HG03460 (cell line): ENCODE data around the gene EMD.

ENCODE experiments used
- ATAC-seq: cut with Tn5 transposase; IDR thresholded peaks from one replicate; pipeline ENCODE4 v1.9.1; 2021; ENCODE audit not compliant: unreplicated experiment

Gene EMD

DNA sequence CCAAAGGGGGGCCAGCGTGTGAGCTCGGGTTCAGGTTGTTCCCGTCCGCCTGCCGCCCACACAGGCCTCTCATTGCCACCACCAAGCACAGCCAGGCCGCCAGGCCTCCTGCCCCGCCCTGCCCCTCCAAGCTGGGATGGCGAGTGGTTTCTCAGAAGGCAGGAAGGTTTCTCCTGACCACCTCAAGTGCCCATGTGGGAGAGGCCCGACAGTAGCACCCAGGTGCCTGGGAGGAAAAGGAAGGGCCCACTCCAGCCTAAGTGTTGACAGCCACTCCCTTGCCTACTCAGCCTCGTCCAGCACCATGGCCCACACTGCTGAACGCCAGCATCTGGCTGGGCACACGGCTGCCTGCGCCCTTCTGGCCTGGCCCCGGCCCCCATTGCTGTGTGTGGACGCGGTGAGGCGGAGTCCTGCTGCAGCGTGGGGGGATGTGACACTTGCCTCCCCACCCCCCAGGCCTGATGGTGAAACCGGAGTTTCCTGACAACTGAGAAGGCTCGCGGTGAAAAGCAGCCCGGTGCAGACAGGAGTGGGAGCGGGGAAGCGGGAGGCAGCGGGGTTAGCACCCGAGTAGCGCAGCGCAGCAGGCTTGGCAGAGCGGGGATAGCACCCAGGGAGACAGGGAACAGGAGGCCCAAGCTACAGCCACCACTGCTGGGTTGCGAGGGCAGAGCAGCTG, 23.9 kb upstream of the EMD start:
- ATAC-seq: no peak

DNA sequence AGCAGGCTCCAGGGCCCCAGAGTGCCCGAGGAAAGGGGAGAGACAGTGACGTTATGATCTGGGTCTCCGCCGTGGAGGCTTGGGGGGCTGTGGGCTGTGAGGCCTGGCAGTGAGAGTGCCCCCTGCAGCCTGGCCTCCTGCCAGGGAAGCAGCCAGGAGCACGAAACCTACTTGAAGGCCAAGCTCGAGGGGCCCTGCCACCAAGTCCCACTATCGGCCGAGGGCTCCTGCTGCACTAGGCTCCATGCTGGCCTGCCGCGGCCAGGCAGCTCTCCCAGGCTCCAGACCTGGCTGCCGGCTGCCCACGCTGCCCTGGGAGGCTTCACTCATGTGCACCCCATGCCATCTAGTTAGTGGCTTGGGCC, 23.3 kb upstream of the EMD start:
- no peak for ATAC-seq

DNA sequence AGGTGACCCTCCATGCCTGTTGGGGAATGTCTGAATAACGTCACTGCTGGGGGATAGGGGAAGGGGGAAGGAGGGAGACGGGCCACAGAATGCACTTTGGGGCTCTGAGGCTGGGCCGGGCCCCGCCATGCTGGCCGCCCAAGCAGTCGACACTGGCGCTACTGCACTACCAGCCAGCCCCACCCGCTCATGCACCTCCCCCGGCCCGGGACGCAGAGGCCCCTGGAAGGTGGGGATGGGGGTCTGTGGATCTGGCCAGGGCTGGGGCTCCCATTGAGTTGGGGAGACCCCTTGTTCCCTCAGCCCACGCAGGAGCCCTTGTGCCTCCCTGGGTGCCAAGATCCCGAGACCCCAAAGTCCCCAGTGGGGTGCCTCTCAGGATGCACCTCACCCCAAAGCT, 22.5 kb upstream of the EMD start:
- ATAC-seq: no peak

DNA sequence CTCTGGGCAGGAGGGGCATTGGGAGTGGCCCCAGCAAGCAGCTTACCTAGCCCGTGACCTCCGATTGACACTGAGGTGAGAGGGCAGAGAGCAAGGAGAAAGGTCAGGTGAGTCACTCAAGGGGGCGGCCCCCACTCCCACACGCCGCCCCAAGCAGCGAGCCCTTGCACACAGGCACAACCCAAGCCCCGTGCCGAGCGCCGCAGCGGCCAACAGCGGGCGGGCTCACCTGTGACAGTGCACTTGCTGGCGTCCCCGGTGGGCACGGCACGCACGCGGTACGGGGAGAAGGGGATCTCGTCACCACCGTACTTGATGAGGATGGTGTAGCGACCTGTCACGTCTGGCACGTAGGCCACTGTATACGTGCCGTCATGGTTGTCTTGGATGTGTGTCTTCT, 21.9 kb upstream of the EMD start:
- no peak for ATAC-seq

DNA sequence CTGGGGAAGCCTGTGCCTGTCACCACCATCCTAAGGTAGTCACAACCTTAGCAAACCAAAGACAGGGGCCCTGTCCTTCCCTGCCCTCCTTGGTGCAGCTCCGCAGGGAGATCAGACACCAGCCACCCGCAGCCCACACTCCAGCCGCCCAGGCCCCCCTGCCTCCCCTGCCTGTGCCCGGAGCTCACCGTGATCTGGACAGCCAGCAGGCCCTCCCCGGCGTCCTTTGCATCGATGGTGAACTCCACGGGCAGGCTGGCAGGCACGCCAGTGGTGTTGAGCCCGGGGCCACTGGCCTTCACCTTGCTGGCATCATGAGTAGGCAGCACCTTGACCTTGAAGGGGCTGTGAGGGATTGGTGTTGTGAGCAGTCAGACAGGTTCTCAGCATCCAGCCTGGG, 21.1 kb upstream of the EMD start:
- no peak for ATAC-seq

DNA sequence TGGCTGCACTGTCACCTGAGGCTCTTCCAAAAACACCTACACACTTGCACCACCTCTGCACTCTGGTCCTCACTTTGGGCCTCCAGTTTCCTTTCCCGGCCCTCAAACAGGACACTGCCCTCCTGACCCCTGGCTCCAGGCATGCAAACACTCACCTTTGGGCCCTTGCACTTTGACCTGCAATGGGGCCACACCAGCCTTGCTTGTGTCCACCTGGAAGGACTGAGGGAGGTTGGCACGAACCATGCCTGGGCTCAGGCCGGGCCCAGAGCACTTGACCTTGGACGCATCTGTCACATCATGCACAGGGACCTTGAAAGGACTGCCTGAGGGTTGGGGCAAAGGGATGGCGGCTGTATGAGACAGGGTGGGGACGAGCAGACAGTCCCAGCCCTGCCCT, 20.3 kb upstream of the EMD start:
- no peak for ATAC-seq

DNA sequence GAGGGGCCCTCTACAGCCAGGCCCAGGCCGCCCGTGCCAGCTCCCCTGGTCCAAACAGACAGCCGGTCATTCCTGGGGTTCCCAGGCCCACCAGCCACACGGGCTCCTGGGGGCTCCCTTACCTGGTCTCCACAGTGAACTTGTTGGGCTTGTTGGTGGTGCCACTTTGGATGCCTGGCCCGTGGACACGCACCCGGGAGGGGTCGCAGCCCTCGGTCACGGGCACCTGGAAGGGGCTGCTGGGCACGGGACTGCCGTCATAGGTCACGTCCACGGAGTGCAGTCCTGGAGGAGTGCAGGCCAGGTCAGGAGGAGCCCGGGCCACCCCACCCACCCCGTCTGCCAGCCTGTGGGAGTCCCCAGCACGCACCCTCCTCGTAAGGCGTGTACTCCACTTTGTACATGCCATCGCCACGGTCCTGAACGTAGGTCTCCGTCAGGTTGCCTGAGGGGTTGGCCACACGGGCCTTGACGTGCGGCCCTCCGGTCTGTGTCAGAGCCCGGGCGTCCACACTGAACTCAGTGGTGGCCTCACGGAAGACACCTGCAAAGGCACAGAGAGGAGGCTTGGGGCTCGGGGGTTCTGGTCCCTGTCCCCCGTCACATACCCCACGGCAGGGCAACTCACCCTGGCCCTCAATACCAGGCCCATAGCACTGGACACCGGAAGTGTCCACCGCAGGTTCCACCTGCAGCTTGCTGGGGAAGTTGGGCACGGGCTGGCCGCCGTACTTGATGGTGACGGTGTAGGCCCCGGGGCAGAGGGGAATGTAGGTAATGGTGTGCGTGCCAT, 19.5 kb upstream of the EMD start:
- no peak for ATAC-seq

DNA sequence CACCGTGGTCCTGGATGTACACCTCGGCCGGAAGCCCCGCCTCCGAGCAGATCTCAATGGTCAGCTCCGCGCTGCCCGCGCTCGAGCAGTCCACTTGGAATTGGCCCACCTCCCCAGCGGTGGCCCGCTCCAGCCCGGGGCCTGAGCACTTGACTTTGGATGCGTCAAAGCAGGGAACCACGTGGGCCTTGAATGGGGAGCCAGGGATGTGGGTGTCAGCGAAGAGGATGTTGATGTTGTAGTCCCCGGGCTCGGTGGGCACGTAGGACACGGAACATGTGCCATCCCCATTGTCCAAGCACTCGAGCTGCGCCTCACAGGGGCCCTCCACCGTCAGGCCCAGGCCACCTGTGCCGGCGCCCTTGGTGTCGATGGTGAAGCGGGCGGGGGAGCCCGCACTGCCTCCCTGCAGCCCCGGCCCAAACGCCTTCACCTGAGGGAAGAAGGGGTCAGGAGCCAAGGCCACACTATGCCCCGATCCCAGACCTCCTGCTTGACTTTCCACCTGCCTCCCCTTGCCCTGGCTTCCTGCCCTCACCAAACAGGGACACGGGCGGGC, 18.9 kb upstream of the EMD start:
- no peak for ATAC-seq

DNA sequence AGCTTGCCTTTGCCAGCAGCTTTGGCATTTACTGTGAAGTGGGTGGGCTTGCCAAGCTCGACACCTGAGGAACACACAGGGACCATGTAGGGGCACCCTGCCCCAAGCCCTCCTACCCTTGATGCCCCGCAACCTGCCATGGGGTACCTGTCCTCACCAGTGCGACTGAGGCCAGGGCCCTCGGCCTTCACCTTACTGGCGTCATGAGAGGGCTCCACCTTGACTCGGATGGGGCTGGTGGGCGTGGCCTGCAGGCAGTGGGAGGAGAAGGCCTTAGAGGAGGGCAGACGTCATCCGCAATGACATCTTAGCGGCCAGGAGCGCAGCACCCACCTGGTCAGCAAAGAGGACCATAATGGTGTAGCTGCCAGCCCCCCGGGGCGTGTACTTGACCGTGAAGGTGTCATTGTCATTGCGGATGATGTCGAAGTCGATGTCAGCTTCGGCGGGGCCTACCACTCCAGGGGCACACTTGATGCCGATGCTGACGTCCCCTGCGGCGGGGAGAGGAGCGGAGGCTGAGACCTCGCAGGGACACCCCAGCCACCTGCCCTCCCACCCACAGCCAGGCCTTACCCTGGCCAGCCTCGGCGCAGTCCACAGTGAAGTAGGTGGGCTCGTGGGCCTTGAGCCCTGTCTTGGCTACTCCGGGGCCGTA, 16.9 kb upstream of the EMD start:
- ATAC-seq: no peak

DNA sequence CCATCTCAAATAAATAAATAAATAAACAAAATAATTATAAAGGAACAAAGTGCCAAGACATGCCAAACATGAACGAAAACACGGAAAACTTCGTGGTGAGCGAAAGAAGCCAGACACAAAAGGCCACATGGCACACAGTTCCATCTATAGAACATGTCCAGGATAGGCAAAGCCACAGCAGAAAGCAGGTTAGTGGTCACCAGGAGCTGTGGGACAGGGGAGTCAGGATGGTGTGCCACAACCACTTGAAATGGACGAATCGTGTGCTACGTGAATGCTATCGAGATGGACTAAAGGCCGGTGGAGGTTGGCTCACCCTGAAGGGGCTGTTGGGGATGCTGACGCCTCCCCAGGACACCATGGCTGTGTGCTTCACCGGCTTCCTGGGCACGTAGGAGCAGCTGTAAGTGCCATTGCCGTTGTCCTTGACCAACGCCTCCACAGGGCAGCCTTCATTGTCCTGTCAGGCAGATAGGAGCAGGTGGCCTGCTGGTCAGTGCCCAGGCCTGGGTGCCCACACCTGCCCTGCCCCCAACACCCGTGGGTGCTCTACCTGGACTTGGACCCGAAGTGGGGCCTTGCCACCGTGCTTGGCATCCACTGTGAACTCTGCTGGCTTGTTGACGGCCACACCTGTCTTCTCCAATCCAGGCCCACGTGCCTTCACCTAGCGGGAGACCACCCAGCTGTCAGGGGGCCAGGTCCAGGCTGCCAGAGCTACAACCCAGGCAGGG, 15.2 kb upstream of the EMD start:
- ATAC-seq: no peak

DNA sequence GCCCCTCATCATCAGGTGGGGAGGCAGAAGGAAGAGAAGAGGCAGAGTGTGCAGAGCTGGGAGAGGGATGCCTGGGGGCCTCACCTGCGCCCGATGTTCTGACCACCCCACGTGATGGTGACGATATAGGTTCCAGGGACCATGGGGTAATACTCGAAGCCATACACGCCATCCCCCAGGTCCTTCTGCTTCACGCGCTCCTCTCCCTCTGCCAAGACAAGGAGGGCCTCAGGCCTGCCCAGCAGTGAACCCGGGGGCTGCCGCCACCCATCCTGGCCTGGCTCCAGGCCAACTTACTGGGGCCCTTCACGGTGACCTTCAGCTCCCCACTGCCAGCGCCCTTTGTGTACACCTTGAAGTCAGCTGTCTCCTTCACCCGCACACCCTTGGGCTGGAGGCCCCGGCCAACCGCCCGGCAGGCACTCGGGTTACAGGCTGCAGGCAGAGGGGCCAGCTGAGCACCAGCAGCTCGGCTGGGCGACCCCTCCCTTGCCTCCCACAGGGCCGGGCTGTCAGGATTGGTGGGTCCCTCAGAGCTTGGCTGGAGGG, 14.0 kb upstream of the EMD start:
- ATAC-seq: no peak

DNA sequence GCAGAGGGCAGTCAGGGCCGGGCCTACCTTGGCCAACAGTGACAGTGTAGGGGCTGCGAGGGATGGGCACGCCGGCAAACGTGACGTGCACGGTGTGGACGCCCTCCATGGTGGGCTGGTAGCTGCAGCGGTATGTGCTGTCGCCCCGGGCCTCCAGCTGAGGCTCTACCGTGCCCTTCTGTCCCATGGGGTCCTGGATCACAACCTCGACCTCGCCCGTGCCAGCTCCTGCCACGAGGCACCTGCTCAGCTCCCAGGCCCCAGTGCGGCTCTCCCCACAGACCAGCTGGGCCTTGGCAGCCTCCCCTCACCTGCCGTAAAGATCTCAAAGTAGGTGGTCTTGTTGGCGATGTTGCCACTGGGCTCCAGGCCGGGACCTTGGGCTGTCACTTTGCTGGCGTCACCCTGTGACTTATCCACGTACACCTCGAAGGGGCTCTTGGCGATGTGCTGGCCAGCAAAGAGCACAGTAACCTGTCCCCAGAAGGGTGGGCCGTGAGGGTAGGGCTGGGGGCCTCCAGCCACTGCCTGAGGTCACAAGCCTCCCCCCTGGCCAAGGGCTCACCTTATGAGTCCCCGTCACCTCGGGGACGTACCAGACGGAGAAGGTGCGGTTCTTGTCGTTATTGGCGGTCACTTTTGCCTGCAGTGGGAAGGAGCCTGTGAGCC, 13.0 kb upstream of the EMD start:
- no peak for ATAC-seq

DNA sequence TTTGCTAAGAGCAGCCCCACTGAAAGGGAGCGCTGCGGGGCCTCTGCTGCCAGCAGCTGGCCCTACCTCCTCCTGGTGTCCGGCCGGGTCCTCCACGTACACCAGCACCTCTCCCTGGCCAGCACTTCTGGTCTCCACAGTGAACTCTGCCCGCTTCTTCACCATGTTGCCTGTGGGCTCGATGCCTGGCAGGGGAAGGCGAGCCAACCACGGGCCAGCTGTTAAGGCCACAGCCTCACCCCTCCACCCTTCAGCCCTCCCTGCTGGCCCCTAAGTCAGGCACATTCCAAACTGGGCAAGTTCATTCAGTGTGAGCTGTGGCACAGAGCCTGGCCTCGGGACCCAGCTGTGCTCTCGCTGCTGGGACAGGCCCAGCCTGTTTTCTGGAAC, 12.4 kb upstream of the EMD start:
- no peak for ATAC-seq

DNA sequence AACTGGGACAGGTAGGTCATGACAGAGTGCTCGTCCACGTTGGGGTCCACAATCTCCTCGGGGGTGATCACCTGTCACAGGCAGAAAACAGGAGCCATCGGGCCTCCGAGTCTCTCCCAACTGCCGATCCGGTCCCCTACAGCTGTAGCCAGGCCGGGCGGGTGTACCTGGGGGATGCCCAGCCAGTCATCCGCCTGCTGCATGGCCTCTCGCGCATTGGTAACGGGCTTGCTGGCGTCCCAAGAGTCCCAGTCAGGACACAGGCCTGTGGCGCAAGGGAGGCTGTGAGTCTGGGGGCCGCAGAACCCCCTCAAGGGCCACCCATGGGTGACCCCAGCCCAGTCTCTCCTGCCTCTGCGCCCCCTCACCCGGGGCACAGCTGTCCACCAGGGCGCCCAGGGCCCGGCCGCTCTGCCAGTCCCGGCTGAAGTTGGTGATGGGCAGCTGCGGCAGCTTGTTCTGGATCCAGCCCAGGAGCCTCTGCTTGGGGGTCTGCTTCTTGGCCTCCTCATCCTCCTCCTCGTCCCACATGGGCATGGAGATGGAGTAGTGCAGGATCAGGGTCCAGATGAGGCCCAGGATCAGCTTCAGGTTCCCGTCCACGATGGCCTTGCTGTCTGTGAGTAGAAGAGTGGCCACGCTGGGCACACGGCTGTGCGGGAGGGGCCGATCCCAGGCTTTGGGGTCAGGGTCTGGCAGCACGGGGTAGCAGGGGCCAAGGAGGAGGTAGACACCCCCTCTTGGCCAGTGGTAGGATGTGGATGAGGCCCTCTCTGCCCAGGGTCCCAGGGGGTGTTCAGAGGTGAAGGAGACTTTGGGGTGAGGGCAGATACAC, 11.4 kb upstream of the EMD start:
- no peak for ATAC-seq

DNA sequence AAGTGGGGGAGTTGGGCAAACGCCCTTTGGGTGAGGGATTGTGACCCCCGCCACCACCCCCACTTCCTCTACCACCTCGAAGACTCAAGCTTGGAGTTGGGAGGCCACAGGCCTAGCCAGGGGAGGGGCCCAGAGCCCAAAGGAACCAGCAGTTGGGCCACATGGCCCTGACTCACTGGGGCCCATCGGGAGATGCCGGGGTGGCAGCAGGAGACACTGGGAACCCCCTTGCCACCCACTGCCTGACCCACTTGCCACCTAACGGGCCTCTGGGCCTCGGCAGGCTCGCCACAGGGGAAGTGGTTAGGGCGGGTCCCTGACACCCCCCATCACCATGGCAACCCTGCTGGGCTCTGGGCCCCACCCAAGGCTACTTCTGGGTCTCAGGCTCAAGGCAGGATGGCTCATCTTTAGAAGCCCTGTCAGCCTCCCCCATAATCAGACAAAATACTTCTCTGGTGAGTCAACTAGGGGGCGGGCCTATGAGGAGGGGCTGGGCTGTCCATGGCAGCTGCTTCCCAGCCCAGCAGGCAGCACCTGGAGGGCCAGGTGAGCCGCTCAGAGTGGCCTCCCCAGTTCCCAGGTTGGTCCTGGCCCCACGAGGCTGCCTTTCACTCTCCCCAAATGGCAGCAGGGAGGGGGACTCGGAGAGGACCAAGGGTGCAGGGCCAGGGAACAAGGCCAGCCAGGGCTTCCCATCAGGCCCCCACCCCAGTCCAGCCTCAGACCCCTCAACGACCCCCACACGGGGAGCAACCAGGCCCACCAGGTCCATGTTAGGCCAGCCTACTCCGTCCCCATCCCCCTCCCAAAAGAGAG, 10.3 kb upstream of the EMD start:
- no peak for ATAC-seq

DNA sequence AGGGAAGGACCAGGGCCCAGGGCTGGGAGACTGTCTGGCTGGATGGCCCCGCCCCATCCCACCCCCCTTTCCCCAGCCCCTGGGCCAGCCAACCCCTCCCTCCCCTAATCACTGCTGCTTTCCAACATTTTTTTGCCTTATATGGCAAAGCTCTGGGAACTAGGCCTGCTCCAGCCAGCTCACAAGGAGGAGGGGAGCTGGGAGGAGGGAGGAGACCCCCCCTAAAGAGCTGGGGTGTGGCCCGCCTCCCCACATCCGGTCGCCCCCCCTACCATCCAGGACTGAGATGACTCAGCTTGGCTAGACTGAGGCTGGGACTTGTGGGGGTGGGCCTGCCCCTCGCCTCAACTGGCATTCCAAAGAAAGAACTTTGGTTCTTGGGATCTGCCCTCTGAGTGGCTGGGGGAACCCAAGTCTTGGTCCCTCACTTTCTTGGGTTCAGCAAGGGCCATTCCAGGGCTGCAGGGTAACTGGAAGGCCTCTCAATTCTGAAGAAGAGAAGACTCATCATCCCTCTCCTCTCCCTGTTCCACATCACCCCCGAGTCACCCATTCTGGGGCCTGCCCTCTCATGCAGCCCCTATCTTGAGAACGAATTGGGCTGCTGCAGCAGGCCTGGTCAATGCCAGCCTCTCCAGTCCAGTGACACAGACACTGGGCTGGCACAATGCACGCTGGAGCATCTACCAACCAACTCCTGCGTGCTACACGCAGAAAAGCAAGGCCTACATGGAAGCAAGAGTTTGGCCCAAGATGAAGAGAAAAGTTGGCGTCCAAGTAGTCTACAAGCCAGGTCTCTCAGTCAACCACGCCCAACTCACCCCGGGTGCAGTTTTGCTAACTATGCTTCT, 9.4 kb upstream of the EMD start:
- ATAC-seq: no peak

DNA sequence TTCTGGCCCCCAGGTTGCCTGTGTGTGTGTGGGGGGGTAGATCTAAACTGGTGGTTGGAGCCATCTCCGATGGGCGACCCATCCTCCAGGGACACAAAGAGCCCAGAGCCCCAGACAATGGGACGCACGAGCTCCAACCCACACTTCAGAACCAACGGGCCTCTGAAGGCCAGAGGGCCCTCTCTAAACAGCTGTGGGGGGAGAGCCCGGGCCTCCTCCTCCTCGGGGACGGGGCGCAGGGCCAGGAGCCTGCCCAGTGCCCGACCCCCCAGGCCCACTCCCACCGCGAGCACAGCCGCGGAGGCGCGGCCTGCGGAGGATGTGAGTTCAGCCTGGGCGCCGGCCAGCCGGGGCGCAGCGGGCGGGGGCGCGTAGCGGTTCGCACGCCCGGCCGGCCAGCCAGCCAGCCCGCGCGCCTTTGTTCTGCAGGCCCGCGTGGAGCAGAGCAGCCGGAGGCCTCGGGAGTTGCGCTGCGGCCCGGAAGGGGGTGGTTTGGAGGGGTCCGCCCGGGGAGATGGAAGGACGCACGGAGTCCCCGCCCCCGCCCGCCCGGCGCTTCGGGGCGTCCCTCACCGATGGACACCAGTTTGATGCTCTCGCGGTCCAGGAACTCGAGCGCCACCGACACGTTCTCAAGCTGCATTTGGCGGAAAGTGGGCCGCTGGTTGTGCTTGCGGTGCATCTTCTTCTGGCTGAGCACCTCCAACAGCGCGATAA, 8.6 kb upstream of the EMD start:
- no peak for ATAC-seq
